HG02763 (cell line): ENCODE measurements around the gene ARHGAP10.

Experiments used
- ATAC-seq: cut with Tn5 transposase; IDR thresholded peaks from one replicate; pipeline ENCODE4 v1.9.1; 2021; ENCODE audit warnings: mild to moderate bottlenecking, moderate library complexity; ENCODE audit not compliant: unreplicated experiment

The ARHGAP10 gene

GRCh38 chr4:148017801-148018200 lies 285.9 kb downstream of the ARHGAP10 start:
- ATAC-seq: no peak

- ATAC-seq: no peak
These were observed 289.8 kb downstream of the ARHGAP10 start for GRCh38 chr4:148021686-148022085.

- ATAC-seq: no peak
These were observed 291.1 kb downstream of the ARHGAP10 start for GRCh38 chr4:148022975-148023374.

GRCh38 chr4:148023512-148024181 lies 291.8 kb downstream of the ARHGAP10 start:
- no peak for ATAC-seq

GRCh38 chr4:148025981-148026380 lies 294.1 kb downstream of the ARHGAP10 start:
- ATAC-seq: no peak

- ATAC-seq: no peak
These were observed 295.3 kb downstream of the ARHGAP10 start for GRCh38 chr4:148027201-148027600.

GRCh38 chr4:148029781-148030180 lies 297.9 kb downstream of the ARHGAP10 start:
- ATAC-seq: no peak

- ATAC-seq: no peak
These were observed 298.4 kb downstream of the ARHGAP10 start for GRCh38 chr4:148030193-148030873.

- ATAC-seq: no peak
These were observed 302.9 kb downstream of the ARHGAP10 start for GRCh38 chr4:148034813-148035212.

- ATAC-seq: no peak
These were observed 309.9 kb downstream of the ARHGAP10 start for GRCh38 chr4:148041606-148042329.

GRCh38 chr4:148044089-148044911 lies 312.4 kb downstream of the ARHGAP10 start:
- ATAC-seq: no peak

GRCh38 chr4:148044912-148045352 lies 313.0 kb downstream of the ARHGAP10 start:
- ATAC-seq: peak; percentile 92

- ATAC-seq: no peak
These were observed 316.7 kb downstream of the ARHGAP10 start for GRCh38 chr4:148048598-148048997.

- ATAC-seq: no peak
These were observed 319.5 kb downstream of the ARHGAP10 start for GRCh38 chr4:148051403-148051802.

GRCh38 chr4:148052448-148052847 lies 320.6 kb downstream of the ARHGAP10 start:
- no peak for ATAC-seq

- ATAC-seq: no peak
These were observed 321.6 kb downstream of the ARHGAP10 start for GRCh38 chr4:148053298-148054003.

GRCh38 chr4:148054275-148054674 lies 322.4 kb downstream of the ARHGAP10 start:
- ATAC-seq: no peak

- no peak for ATAC-seq
These were observed 324.0 kb downstream of the ARHGAP10 start for GRCh38 chr4:148055844-148056243.

GRCh38 chr4:148056879-148057278 lies 325.0 kb downstream of the ARHGAP10 start:
- ATAC-seq: peak; percentile 82

GRCh38 chr4:148057516-148057915 lies 325.6 kb downstream of the ARHGAP10 start:
- peak; percentile 48 for ATAC-seq
